ENCODE results near the gene RPL6.
"Not testable (repeated sequence)": the region's sequence is repeated elsewhere in the genome, so short reads cannot be mapped to it uniquely, and the experiment has no call there.

GRCh38 chr12:112440653-112441052 lies 31.2 kb upstream of the RPL6 start:
- TF ChIP-seq, protein P1, sequence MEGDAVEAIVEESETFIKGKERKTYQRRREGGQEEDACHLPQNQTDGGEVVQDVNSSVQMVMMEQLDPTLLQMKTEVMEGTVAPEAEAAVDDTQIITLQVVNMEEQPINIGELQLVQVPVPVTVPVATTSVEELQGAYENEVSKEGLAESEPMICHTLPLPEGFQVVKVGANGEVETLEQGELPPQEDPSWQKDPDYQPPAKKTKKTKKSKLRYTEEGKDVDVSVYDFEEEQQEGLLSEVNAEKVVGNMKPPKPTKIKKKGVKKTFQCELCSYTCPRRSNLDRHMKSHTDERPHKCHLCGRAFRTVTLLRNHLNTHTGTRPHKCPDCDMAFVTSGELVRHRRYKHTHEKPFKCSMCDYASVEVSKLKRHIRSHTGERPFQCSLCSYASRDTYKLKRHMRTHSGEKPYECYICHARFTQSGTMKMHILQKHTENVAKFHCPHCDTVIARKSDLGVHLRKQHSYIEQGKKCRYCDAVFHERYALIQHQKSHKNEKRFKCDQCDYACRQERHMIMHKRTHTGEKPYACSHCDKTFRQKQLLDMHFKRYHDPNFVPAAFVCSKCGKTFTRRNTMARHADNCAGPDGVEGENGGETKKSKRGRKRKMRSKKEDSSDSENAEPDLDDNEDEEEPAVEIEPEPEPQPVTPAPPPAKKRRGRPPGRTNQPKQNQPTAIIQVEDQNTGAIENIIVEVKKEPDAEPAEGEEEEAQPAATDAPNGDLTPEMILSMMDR (IDR thresholded peaks at IDR 0.05): not testable (repeated sequence)
- not testable (repeated sequence) for TF ChIP-seq SIN3A (IDR thresholded peaks at IDR 0.05; ENCODE audit: borderline replicate concordance, insufficient read depth, low read depth, low read length); POLR2AphosphoS5 (IDR thresholded peaks at IDR 0.05; ENCODE audit: low read depth, low read length); REST (IDR thresholded peaks at IDR 0.05; ENCODE audit: insufficient read depth in 1 of 2, low read depth in 2 of 2, low read length in 1 of 2); TCF7L2 (IDR thresholded peaks at IDR 0.05; ENCODE audit: low read depth, low read length)

Data from Panc1 (cell line).